ENCODE results near the gene ELAC2.

DNA sequence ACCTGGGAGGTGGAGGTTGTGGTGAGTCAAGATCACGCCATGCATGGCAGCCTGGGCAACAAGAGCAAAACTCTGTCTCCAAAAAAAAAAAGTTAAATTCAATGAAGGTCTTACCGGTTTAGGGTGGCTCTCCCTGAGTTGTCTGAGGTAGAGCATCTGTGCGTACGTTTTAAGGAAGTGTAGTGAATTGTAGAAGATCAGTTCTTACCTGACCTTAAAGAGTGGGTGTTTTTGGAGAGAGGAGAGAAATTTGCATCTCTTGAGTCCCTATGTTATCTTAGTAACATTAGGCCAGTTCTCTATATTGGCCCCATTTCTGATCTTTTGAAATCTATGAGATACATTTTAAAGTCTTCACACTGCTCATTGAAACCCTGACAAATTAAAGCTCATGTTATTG, 56.2 kb downstream of the ELAC2 start:
- TF ChIP-seq, protein P1, sequence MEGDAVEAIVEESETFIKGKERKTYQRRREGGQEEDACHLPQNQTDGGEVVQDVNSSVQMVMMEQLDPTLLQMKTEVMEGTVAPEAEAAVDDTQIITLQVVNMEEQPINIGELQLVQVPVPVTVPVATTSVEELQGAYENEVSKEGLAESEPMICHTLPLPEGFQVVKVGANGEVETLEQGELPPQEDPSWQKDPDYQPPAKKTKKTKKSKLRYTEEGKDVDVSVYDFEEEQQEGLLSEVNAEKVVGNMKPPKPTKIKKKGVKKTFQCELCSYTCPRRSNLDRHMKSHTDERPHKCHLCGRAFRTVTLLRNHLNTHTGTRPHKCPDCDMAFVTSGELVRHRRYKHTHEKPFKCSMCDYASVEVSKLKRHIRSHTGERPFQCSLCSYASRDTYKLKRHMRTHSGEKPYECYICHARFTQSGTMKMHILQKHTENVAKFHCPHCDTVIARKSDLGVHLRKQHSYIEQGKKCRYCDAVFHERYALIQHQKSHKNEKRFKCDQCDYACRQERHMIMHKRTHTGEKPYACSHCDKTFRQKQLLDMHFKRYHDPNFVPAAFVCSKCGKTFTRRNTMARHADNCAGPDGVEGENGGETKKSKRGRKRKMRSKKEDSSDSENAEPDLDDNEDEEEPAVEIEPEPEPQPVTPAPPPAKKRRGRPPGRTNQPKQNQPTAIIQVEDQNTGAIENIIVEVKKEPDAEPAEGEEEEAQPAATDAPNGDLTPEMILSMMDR (conservative IDR thresholded peaks at IDR 0.05; ENCODE audit: low read length) = no peak
- TF ChIP-seq EZH2phosphoT487 (IDR thresholded peaks at IDR 0.05; ENCODE audit: borderline replicate concordance) = no peak

Measured in Loucy (cell line).